ENCODE measurements around the gene ANAPC4.

DNA sequence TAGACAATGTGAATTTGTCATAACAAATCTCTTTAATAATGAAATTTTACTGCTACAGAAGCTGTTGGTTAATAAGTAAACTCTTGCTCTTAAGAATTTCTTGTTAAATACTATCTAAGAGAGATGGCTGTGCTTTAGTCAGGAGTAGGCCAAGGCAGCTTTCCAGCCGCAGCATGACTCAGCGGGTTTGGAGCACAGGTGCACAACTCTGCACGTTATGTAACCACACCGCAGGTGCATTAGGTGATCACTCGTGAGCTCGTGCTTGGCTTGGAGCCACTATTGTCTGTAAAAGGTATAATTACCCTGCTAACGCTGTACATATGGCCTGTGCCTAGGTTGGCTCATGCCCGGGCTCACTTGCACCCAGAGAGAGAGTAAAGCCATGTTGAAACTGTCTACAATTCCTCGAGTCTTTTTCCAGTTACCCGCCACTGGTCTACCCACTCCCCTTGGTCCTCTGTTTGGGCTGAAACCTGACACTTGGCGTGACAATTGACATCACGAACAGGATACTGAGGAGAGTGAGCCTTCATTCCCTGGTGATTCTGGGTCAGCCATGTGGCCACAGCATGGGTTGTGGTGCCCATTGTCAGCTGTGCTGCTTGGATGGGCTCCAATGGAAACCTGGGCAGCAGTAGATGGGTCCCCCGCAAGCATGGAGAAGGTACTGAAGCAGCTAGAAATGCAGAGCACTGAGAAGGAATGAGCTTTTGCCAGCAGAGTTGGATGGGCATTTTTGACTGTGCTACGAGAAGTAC is 18.4 kb upstream of the ANAPC4 start:
- TF ChIP-seq, protein P1, sequence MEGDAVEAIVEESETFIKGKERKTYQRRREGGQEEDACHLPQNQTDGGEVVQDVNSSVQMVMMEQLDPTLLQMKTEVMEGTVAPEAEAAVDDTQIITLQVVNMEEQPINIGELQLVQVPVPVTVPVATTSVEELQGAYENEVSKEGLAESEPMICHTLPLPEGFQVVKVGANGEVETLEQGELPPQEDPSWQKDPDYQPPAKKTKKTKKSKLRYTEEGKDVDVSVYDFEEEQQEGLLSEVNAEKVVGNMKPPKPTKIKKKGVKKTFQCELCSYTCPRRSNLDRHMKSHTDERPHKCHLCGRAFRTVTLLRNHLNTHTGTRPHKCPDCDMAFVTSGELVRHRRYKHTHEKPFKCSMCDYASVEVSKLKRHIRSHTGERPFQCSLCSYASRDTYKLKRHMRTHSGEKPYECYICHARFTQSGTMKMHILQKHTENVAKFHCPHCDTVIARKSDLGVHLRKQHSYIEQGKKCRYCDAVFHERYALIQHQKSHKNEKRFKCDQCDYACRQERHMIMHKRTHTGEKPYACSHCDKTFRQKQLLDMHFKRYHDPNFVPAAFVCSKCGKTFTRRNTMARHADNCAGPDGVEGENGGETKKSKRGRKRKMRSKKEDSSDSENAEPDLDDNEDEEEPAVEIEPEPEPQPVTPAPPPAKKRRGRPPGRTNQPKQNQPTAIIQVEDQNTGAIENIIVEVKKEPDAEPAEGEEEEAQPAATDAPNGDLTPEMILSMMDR (IDR thresholded peaks at IDR 0.05 in 8 of 11, conservative IDR thresholded peaks at IDR 0.05 in 3 of 11), result no peak
- TF ChIP-seq POLR2AphosphoS5 (IDR thresholded peaks at IDR 0.05), result no peak

Measured in spleen (tissue), 7 donors.